AG04450 (cell line): Measurements from ENCODE around the gene ARID1A. TPM values are rescaled to one million over a fixed set of nuclear protein-coding genes. Genes with fewer than 3 reads are reported as not detected.
"Not testable (repeated sequence)": the region's sequence is repeated elsewhere in the genome, so short reads cannot be mapped to it uniquely, and the experiment has no call there.

ENCODE experiments used
- CTCF ChIA-PET: fragments of 300-600, 350-600 bp; formaldehyde crosslinking; extraction: SDS; loops from one replicate; lab custom pipeline; 2022; ENCODE audit warnings: antibody characterized with exemption, inconsistent platforms; lab: Charles Lee
- POLR2A ChIA-PET: fragments of 350-600 bp; formaldehyde crosslinking; extraction: SDS; loops from one replicate; lab custom pipeline; 2021; ENCODE audit warnings: antibody characterized with exemption, inconsistent platforms; lab: Yijun Ruan, JAX
- DNase-seq: peaks from one replicate; pipeline ENCODE4 v3.0.0-alpha.2; 2011; ENCODE audit warnings: low read depth, low spot score
- H3K27ac ChIP-seq: one replicate; pipeline ENCODE4 v1.5.1; 2012; ENCODE audit warnings: low read depth, low read length, control low read depth
- H3K27me3 ChIP-seq: one replicate; pipeline ENCODE4 v1.6.0; 2012; ENCODE audit warnings: low read length; ENCODE audit not compliant: control insufficient read depth, insufficient read depth
- H3K4me3 ChIP-seq: 2 replicates; pipeline ENCODE4 v1.5.1; 2011; ENCODE audit warnings: mild to moderate bottlenecking, low read depth, low read length, control low read depth
- H3K9me3 ChIP-seq: 2 replicates; pipeline ENCODE4 v1.5.1; 2012; ENCODE audit warnings: low read length; ENCODE audit not compliant: control insufficient read depth, insufficient read depth
- polyA plus RNA-seq: library from polyadenylated mRNA; depleted of rRNA; stranded (reverse); fragments of >200 nt; gene quantifications from 2 replicates; pipeline ENCODE4 v1.2.3, GENCODE V29; 2011
- TF ChIP-seq, protein P1 (sequence below): IDR thresholded peaks from 2 replicates; pipeline ENCODE4 v1.5.1; 2011; ENCODE audit warnings: low read depth, low read length, control low read depth, inconsistent platforms

The ARID1A gene
- polyA plus RNA-seq, 1 experiment = 16.4 TPM

DNA sequence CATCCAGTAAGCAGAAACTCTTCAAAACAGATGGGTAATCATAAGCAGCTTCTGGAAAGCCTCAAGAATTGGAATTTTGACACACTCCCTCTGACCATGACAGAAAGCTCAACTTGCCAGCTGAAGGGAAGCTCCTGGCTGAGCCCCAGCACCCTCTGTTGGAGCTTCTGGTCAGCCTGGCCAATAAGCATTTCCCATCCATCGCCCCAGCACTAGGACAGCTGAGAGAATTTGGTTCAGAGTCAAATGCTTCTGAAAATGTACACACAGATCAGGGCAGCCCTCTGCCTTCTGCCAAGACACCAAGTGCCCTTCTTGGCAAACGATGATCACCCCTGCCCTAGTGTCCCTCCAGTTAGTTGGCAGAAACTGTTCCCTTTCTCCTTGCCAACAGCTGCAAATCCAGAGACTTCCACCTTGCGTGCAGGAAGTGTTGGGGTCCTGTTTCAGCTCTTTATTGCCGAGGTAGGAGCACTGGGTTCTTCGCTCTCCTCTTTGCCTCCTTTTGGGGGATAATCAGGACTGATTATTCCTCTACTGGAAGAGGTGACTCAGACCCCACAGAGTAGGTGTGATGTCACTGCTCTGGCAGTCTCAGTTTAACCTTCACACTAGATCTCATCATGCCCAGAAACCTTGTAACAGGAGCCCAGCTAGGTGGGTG is 103.8 kb downstream of the ARID1A start:
- H3K4me3 ChIP-seq = peak overlapping the region; percentile 32; the same call in 1 of the 2 replicates
- no peak for DNase-seq

DNA sequence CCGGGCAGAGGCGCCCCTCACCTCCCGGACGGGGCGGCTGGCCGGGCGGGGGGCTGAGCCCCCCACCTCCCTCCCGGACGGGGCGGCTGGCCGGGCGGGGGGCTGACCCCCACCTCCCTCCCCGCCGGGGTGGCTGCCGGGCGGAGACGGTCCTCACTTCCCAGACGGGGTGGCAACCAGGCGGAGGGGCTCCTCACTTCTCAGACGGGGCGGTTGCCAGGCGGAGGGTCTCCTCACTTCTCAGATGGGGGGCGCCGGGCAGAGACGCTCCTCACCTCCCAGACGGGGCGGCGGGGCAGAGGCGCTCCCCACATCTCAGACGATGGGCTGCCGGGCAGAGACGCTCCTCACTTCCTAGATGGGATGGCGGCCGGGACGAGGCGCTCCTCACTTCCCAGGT is 108.1 kb downstream of the ARID1A start:
- H3K27me3 ChIP-seq, H3K4me3 ChIP-seq, POLR2A ChIA-PET, H3K27ac ChIP-seq, DNase-seq, H3K9me3 ChIP-seq, CTCF ChIA-PET: not testable (repeated sequence)

More for the DNA sequence above, 103.8 kb downstream of the ARID1A start:
- no peaks in the 10 kb centered on the region for H3K27me3 ChIP-seq
- H3K27ac ChIP-seq = peak overlapping the region; percentile 69
- TF ChIP-seq, protein P1, sequence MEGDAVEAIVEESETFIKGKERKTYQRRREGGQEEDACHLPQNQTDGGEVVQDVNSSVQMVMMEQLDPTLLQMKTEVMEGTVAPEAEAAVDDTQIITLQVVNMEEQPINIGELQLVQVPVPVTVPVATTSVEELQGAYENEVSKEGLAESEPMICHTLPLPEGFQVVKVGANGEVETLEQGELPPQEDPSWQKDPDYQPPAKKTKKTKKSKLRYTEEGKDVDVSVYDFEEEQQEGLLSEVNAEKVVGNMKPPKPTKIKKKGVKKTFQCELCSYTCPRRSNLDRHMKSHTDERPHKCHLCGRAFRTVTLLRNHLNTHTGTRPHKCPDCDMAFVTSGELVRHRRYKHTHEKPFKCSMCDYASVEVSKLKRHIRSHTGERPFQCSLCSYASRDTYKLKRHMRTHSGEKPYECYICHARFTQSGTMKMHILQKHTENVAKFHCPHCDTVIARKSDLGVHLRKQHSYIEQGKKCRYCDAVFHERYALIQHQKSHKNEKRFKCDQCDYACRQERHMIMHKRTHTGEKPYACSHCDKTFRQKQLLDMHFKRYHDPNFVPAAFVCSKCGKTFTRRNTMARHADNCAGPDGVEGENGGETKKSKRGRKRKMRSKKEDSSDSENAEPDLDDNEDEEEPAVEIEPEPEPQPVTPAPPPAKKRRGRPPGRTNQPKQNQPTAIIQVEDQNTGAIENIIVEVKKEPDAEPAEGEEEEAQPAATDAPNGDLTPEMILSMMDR = no peak
- POLR2A ChIA-PET = interaction anchor here (0.6 to 1.2 kb wide), 5 partner anchors 11 to 108 kb away, joined by 3 to 5 read pairs (median 3); partner anchors contain the start of gene GPN2
- no peaks in the 10 kb centered on the region; the same call in 1 of the 2 replicates for H3K9me3 ChIP-seq
- CTCF ChIA-PET = interaction anchor here (0.9 to 5.0 kb wide), 6 partner anchors 10 to 202 kb away, joined by 3 to 39 read pairs (median 14); no protein-coding TSS in a partner anchor

DNA sequence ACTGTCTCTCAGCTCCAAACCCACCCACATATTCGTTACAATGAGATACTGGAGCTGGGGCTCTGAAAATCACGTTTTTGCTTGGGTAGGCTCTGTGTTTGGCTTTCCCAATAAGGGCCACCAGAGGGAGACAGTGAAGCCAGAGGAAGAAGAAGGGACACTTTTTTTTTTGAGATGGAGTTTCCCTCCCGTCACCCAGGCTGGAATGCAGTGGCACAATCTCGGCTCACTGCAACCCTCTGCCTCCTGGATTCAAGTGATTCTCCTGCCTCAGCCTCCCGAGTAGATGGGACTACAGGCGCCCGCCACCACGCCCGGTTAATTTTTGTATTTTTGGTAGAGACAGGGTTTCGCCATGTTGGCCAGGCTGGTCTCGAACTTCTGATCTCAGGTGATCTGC is 114.3 kb downstream of the ARID1A start:
- ChIA-PET POLR2A (interaction anchor here (0.7 kb wide), 2 partner anchors 57 to 733 kb away, joined by 5 to 7 read pairs; no protein-coding TSS in a partner anchor), CTCF (interaction anchor here (0.6 to 3.5 kb wide), 13 partner anchors 10 to 211 kb away, joined by 3 to 25 read pairs (median 6); partner anchors contain the start of genes PIGV and ZDHHC18)
- DNase-seq, H3K4me3 ChIP-seq, H3K27ac ChIP-seq, H3K27me3 ChIP-seq, H3K9me3 ChIP-seq: not testable (repeated sequence)
- TF ChIP-seq, protein P1 = peak; percentile 87

DNA sequence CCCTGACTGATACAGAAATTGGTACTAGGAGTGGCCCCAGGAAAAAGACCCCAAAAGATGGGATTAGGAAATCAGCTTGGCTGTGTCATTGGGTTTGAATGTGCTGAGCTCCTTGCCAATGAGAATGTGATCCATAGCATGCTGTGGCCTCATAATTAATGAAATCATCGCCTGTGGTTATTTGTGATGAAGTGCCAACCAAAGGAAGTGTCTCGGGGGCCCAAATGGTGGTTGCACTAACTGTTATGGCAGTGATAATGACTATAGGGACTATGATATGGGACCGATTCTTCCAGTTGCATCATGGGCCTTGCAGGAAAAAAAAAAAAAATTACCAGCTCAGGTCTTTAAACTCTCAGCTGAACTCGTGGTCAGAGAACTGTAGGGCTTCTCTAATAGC is 115.2 kb downstream of the ARID1A start:
- Histone ChIP-seq H3K4me3 (no peak overlapping the region), H3K27ac (no peak overlapping the region), H3K27me3 (no peaks in the 10 kb centered on the region), H3K9me3 (no peaks in the 10 kb centered on the region)
- DNase-seq = no peak
- ChIA-PET POLR2A (no interaction called here), CTCF (interaction anchor here (0.7 to 3.5 kb wide), 12 partner anchors 8 to 212 kb away, joined by 3 to 25 read pairs (median 6); partner anchors contain the start of genes PIGV and ZDHHC18)
- TF ChIP-seq, protein P1 = no peak

DNA sequence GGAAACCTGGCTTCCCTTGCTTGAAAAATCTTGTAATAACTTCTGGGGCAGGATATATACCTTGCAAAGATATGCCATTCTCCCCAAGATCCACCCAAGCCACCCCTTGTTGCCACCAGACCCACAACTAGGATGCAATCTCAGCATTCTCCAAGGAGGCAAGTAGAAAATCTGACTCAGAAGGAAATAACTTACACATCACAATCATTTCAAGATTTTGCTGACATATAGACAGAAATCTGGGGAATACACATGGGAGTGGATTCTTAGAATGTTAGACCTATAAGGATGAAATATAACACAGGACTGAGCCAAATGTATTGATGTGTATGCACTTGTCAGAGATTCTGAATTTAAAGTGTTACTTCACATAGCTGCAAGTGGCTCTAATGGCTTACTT is 115.9 kb downstream of the ARID1A start:
- TF ChIP-seq, protein P1 = no peak
- Histone ChIP-seq H3K27me3 (no peaks in the 10 kb centered on the region), H3K9me3 (no peaks in the 10 kb centered on the region), H3K27ac (no peak overlapping the region), H3K4me3 (no peak overlapping the region)
- ChIA-PET CTCF (interaction anchor here (0.7 to 3.5 kb wide), 9 partner anchors 8 to 213 kb away, joined by 3 to 25 read pairs (median 8); partner anchors contain the start of gene PIGV), POLR2A (no interaction called here)
- no peak for DNase-seq
